Keratinocyte (primary cell): ENCODE measurements around the gene SLC66A2.

Source experiments
- CTCF ChIP-seq, 3 experiments: IDR thresholded peaks in 1 of 3; conservative IDR thresholded peaks in 1 of 3; optimal IDR thresholded peaks in 1 of 3; 2 replicates in 2 of 3; 3 replicates in 1 of 3; pipeline versions ENCODE3 to v1.5.1; 2011; ENCODE audit warnings: low read length in 3 of 3, mild to moderate bottlenecking in 3 of 3, moderate library complexity in 2 of 3, control low read depth in 1 of 3, inconsistent platforms in 1 of 3; ENCODE audit not compliant: insufficient read depth in 2 of 3; ENCODE audit errors: extremely low read depth in 1 of 3
- EZH2 ChIP-seq: IDR thresholded peaks from one replicate; pipeline ENCODE4 v1.6.1; 2012; ENCODE audit warnings: inconsistent platforms, mild to moderate bottlenecking, low read length, moderate library complexity

DNA sequence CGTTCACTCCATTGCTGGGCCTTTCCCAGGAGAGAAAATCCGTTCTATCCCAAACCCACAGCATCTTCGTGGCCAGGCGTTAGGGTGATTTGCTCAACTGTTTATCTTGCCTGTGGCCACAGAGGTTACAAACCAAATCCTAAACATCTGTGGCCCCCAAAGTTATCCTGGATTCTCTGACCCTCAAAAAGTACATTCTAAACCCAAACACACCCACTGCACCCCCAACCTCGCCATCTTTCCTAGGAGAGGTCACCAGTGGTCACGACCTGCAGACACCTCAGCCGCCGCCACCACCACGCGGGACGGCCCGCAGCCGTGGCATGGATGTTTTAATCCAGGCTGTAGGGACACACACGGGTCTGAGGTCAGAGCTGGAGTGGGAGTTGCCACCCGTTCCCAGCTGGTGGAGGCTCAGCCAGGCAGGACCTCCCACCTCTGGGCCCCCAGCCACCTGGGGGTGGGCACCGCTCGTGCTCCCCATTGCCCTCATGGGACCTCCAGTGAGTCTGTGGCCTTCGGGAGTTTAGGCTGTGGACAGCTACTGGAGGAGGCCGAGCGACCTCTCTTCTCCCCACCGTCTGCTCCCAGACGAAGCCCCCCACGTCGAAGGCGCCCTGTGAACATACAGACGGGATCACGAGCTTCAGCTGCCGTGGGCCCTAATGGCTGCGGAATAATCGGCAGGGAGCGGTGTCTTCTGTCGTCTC, 81.7 kb downstream of the SLC66A2 start:
- TF ChIP-seq CTCF (optimal IDR thresholded peaks at IDR 0.05 in 1 of 3, IDR thresholded peaks at IDR 0.05 in 1 of 3, conservative IDR thresholded peaks at IDR 0.05 in 1 of 3; ENCODE audit: extremely low read depth in 1 of 3, insufficient read depth in 2 of 3, low read length in 3 of 3), result no peak
- TF ChIP-seq EZH2, result no peak
